Neural progenitor cell (in vitro differentiated cells): ENCODE data around the gene CORO6. TPM values are rescaled to one million over a fixed set of nuclear protein-coding genes. Genes with fewer than 3 reads are reported as not detected.

ENCODE experiments used
- DNase-seq: peaks from one replicate; pipeline ENCODE4 v3.0.0-alpha.2; 2016; ENCODE audit warnings: low spot score
- H2AFZ ChIP-seq: fragments of 200-600 bp; sonication (generic); replicated peaks from 2 replicates; pipeline ENCODE4 v1.6.1; 2016; ENCODE audit warnings: antibody characterized with exemption
- H3F3A ChIP-seq: fragments of 200-600 bp; sonication (generic); 2 replicates; pipeline ENCODE4 v1.6.1; 2016; ENCODE audit warnings: antibody characterized with exemption, low read depth
- H3K27ac ChIP-seq: fragments of 200-600 bp; sonication (generic); 2 replicates; pipeline ENCODE4 v1.5.1; 2016; ENCODE audit warnings: mild to moderate bottlenecking
- H3K27me3 ChIP-seq: fragments of 200-600 bp; sonication (generic); 2 replicates; pipeline ENCODE4 v1.6.1; 2016; ENCODE audit warnings: mild to moderate bottlenecking, moderate library complexity
- H3K36me3 ChIP-seq: fragments of 200-600 bp; sonication (generic); 2 replicates; pipeline ENCODE4 v1.5.1; 2016
- H3K4me1 ChIP-seq: fragments of 200-600 bp; sonication (generic); 2 replicates; pipeline ENCODE4 v1.6.1; 2016; ENCODE audit warnings: mixed run types
- H3K4me2 ChIP-seq: fragments of 200-600 bp; sonication (generic); 2 replicates; pipeline ENCODE4 v1.6.1; 2016
- H3K4me3 ChIP-seq: fragments of 200-600 bp; sonication (generic); 2 replicates; pipeline ENCODE4 v1.5.1; 2016
- H3K79me2 ChIP-seq: fragments of 200-600 bp; sonication (generic); 2 replicates; pipeline ENCODE4 v1.6.1; 2016; ENCODE audit warnings: low read depth
- H3K9ac ChIP-seq: fragments of 200-600 bp; sonication (generic); 2 replicates; pipeline ENCODE4 v1.6.1; 2016
- H3K9me3 ChIP-seq: fragments of 200-600 bp; sonication (generic); 2 replicates; pipeline ENCODE4 v1.5.1; 2016; ENCODE audit warnings: low read depth
- H4K20me1 ChIP-seq: fragments of 200-600 bp; sonication (generic); 2 replicates; pipeline ENCODE4 v1.6.1; 2016; ENCODE audit warnings: low read depth
- H3K27ac Mint-ChIP-seq: 3 replicates; pipeline ENCODE4 v1.8.0; 2021; ENCODE audit warnings: mixed read lengths
- H3K27me3 Mint-ChIP-seq: 2 replicates; pipeline ENCODE4 v1.8.0; 2022; ENCODE audit warnings: low read depth, mild to moderate bottlenecking, inconsistent platforms, moderate library complexity, mixed read lengths; ENCODE audit not compliant: insufficient read depth
- H3K36me3 Mint-ChIP-seq: 3 replicates; pipeline ENCODE4 v1.8.0; 2021; ENCODE audit warnings: mixed read lengths
- H3K4me1 Mint-ChIP-seq: 3 replicates; pipeline ENCODE4 v1.8.0; 2021; ENCODE audit warnings: mixed read lengths
- H3K4me3 Mint-ChIP-seq: 3 replicates; pipeline ENCODE4 v1.8.0; 2021; ENCODE audit warnings: mild to moderate bottlenecking, moderate library complexity, mixed read lengths
- H3K9me3 Mint-ChIP-seq: 3 replicates; pipeline ENCODE4 v1.8.0; 2020; ENCODE audit warnings: mixed read lengths
- CTCF ChIP-seq: fragments of 200-600 bp; sonication (generic); IDR thresholded peaks from 2 replicates; pipeline ENCODE4 v1.5.1; 2017; ENCODE audit warnings: antibody characterized with exemption, mild to moderate bottlenecking
- EZH2 ChIP-seq: fragments of 200-600 bp; sonication (generic); IDR thresholded peaks from 2 replicates; pipeline ENCODE4 v1.6.1; 2017; ENCODE audit warnings: antibody characterized with exemption, mild to moderate bottlenecking, moderate library complexity
- EZH2phosphoT487 ChIP-seq: fragments of 200-600 bp; sonication (generic); IDR thresholded peaks from 2 replicates; pipeline ENCODE4 v1.6.1; 2017; ENCODE audit warnings: antibody characterized with exemption
- total RNA-seq: library from RNA; depleted of rRNA; stranded (reverse); fragments of >200 nt; gene quantifications from 2 replicates; pipeline ENCODE4 v1.2.3, GENCODE V29; 2015; ENCODE audit warnings: low replicate concordance

CORO6 gene
- total RNA-seq, 1 donor from 2014 or later: 3.9 TPM

GRCh38 chr17:29616300-29617048, 6.2 kb downstream of the CORO6 start:
- Mint-ChIP-seq H3K4me1 (peaks cover 34% of the 10 kb centered on the region), H3K27me3 (peaks cover 33% of the 10 kb centered on the region), H3K9me3 (no peaks in the 10 kb centered on the region), H3K36me3 (peaks cover 2% of the 10 kb centered on the region), H3K27ac (no peak overlapping the region), H3K4me3 (peak overlapping the region; percentile 84)
- H4K20me1 ChIP-seq: peaks cover 11% of the 10 kb centered on the region
- H3F3A ChIP-seq: peaks cover 41% of the 10 kb centered on the region
- no peak overlapping the region for H3K27ac ChIP-seq
- no peaks in the 10 kb centered on the region for H3K79me2 ChIP-seq
- no peak overlapping the region for H2AFZ ChIP-seq
- no peaks in the 10 kb centered on the region for H3K9me3 ChIP-seq
- no peak overlapping the region for H3K9ac ChIP-seq
- peak overlapping the region; percentile 47 for H3K4me3 ChIP-seq
- H3K4me1 ChIP-seq: peaks cover 23% of the 10 kb centered on the region
- peak overlapping the region; percentile 84 for H3K4me2 ChIP-seq
- H3K27me3 ChIP-seq: peaks cover 73% of the 10 kb centered on the region
- TF ChIP-seq CTCF: no peak
- TF ChIP-seq EZH2phosphoT487: peak; percentile 21
- peak; percentile 72 for TF ChIP-seq EZH2
- H3K36me3 ChIP-seq: no peaks in the 10 kb centered on the region
- DNase-seq: no peak

DNA sequence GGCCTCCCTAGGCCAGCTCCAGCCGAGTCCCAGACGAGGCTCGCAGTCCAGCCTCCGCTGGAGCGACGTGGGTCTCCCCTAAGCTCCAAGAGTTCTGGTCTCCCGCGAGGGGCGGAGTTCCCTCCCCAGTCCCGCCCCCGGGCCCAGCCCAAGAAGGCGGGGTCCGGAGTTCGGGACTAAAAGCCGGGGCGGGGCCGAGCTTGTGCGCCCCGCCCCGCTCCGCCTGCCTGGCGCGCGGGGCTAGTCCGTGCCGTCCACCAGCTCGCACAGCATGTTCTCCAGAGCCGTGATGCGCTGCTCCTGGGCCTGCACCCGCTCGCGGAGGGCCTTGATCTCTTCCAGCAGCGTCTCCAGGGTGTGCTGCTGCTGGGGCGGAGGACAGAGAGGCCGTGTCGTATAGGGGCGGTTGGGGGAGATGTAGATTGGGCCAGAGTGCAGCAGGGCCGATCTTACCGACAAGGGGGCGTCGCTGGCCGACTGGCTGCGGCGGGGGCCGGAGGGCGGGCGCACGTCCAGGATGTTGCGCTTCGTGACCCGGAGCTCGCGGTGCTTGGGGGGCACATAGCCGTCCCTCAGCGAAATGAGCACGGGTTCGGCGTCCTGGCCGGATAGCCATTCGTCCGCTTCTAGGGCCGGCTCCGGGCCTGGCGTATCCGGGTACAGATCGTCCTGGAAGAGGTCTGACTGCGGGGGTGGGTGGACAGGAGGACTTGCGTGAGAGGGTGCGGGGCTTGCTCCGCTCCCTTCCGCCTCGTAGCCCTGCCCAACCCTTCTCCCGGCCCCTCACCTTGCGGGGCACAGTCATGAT, 7.0 kb downstream of the CORO6 start:
- Mint-ChIP-seq H3K27me3 (peaks cover 33% of the 10 kb centered on the region), H3K4me1 (peaks cover 32% of the 10 kb centered on the region), H3K4me3 (peak overlapping the region; percentile 84), H3K9me3 (no peaks in the 10 kb centered on the region), H3K27ac (no peak overlapping the region), H3K36me3 (peaks cover 5% of the 10 kb centered on the region)
- H2AFZ ChIP-seq: peak overlapping the region; percentile 89
- peaks cover 65% of the 10 kb centered on the region for H3K27me3 ChIP-seq
- H3K4me2 ChIP-seq: peak overlapping the region; percentile 84
- TF ChIP-seq CTCF (no peak), EZH2 (no peak), EZH2phosphoT487 (no peak)
- peak; percentile 94 for DNase-seq
- peaks cover 23% of the 10 kb centered on the region for H3K4me1 ChIP-seq
- H3K9ac ChIP-seq: no peak overlapping the region
- no peaks in the 10 kb centered on the region for H3K79me2 ChIP-seq
- H3K27ac ChIP-seq: no peak overlapping the region
- H3K9me3 ChIP-seq: no peaks in the 10 kb centered on the region
- no peaks in the 10 kb centered on the region for H3K36me3 ChIP-seq
- peaks cover 11% of the 10 kb centered on the region for H4K20me1 ChIP-seq
- peaks cover 41% of the 10 kb centered on the region for H3F3A ChIP-seq
- peak overlapping the region; percentile 47 for H3K4me3 ChIP-seq

DNA sequence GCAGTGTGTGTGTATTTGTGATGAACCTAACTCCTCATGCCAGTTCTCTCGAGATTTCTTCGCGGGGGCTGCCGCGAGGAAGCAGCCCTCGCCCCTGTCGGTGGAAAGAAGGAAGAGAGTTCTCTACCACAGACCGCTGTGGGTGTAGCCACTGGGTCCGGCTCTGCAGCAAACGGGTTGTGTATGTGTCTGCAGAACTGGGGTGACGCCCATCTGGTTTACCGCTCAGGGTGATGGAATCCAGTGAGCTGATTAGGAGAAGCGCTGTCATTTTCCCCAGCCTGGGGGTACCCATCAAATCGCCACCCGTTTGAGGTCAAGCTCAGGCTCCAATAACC, 7.7 kb downstream of the CORO6 start:
- Mint-ChIP-seq H3K4me1 (peaks cover 28% of the 10 kb centered on the region), H3K4me3 (peak overlapping the region; percentile 48), H3K27me3 (peaks cover 27% of the 10 kb centered on the region), H3K27ac (no peak overlapping the region), H3K36me3 (peaks cover 7% of the 10 kb centered on the region), H3K9me3 (no peaks in the 10 kb centered on the region)
- Histone ChIP-seq H3F3A (peaks cover 41% of the 10 kb centered on the region), H3K79me2 (no peaks in the 10 kb centered on the region), H3K27me3 (peaks cover 58% of the 10 kb centered on the region), H3K9me3 (no peaks in the 10 kb centered on the region), H3K4me2 (peak overlapping the region; percentile 84), H3K4me3 (peak overlapping the region; percentile 47), H3K9ac (no peak overlapping the region), H3K36me3 (no peaks in the 10 kb centered on the region), H3K4me1 (peaks cover 23% of the 10 kb centered on the region), H2AFZ (no peak overlapping the region), H4K20me1 (peaks cover 11% of the 10 kb centered on the region), H3K27ac (no peak overlapping the region)
- TF ChIP-seq EZH2phosphoT487 (no peak), EZH2 (no peak), CTCF (no peak)
- DNase-seq: peak; percentile 37
